ENCODE data around the gene CUL7.

GRCh38 chr6:43058531-43058930 lies 4.9 kb upstream of the CUL7 start:
- no peak for TF ChIP-seq EZH2 (IDR thresholded peaks at IDR 0.05; ENCODE audit: borderline replicate concordance, low read length)
- no peak for TF ChIP-seq CTCF (IDR thresholded peaks at IDR 0.05; ENCODE audit: low read length)

All from OCI-LY1 (cell line).